GM21529 (cell line): ENCODE measurements around the gene MAP7D2.

ENCODE experiments used
- ATAC-seq: cut with Tn5 transposase; IDR thresholded peaks from one replicate; pipeline ENCODE4 v1.9.1; 2021; ENCODE audit not compliant: unreplicated experiment

Gene MAP7D2

GRCh38 chrX:20046223-20046622 lies 70.5 kb downstream of the MAP7D2 start:
- ATAC-seq, result no peak

DNA sequence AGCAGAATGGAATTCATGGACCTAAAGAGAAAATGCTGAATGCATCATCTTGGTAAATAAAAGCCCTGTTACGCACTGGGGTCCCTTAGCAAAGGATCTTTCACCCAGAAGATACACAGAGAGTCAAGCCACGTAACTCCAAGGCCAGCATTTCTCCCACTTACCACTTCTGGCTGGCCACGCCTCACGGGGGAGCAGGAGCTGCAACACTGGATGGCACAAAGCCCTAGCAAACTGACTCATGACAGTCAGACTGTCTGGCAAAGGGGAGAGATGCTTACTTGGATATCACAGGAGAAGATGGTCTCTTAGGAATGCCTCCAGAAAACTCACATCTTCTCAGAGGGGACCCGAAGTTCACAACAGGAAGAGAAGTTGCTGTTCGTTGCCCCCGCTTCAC lies 74.5 kb downstream of the MAP7D2 start:
- ATAC-seq, result no peak

GRCh38 chrX:20038966-20039365 lies 77.7 kb downstream of the MAP7D2 start:
- no peak for ATAC-seq

DNA sequence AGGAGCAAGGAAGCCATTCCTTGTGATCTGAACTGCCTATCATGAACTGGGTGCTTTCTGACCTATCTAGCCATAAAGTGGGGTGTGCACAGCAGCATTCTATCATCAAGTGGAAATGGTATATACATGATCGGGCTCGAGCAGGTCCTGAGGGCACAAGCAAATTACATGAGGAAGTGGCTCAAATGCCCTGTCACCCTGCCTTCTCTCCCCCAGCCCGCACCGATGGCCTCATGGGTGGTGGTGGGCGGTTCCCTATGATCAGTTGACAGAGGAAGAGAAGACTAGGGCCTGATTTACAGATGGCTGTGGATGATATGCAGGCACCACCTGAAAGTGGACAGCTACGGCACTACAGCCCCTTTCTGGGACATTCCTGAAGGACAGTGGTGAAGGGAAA lies 79.5 kb downstream of the MAP7D2 start:
- ATAC-seq, result no peak

- no peak for ATAC-seq
Measured at GRCh38 chrX:20032201-20032600, 84.5 kb downstream of the MAP7D2 start.

DNA sequence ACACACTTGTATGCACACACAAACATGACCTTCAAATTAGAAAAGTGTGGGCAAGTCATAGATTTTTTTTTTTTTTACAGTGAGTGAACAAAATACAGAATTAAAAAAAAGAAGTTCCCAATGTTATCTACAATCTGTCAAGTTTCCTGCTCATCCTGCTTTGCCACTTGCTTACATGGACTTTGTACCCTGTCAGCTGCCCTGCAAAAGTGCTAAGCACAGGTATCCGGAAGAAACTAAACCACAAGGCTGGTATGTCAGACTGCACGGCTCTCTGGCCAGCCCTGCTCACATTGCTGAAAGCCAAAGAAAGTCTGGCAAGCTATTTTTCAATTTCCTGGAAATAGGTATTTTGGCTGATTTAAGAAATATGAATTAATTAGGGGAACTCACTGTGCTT lies 87.0 kb downstream of the MAP7D2 start:
- ATAC-seq, result no peak

DNA sequence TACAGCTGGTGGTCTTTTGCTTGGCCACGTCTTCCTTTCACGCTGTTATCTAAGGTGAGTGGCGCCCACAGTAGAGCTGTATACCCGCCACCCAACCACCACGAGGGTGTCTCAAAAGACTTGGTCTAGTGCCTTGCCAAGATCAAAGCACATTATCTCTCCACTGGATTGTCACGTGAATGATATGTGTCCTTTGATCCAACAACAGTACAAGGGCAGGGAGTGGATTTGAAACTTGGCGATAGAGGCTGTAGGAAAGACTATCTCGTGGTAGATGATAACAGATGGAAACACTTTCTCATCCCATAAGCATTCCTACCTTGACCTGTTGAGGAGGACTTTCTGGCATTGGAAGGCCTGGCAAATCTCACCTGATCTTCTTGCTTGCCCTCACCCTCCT lies 88.1 kb downstream of the MAP7D2 start:
- ATAC-seq, result no peak

- ATAC-seq, result no peak
Measured at GRCh38 chrX:20026278-20026677, 90.4 kb downstream of the MAP7D2 start.

GRCh38 chrX:20019672-20020365 lies 96.9 kb downstream of the MAP7D2 start:
- no peak for ATAC-seq

DNA sequence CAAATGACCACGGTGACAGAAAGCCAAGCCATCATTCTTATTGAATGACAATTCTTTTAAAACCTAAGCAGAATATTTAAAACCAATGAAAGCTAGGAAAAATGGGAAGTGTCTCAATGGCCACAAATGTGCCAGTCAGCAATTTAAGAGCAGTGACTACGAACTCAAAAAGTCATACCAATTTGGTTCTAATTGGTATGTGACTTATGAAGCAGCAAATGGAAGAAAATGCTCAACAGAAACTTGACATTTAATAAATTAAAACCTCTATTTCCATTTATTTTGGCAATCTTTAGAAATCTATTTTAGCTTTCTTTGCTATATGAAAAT lies 100.1 kb downstream of the MAP7D2 start:
- ATAC-seq, result no peak

GRCh38 chrX:20015945-20016615 lies 100.6 kb downstream of the MAP7D2 start:
- ATAC-seq, result no peak

GRCh38 chrX:20015422-20015821 lies 101.3 kb downstream of the MAP7D2 start:
- ATAC-seq, result no peak

DNA sequence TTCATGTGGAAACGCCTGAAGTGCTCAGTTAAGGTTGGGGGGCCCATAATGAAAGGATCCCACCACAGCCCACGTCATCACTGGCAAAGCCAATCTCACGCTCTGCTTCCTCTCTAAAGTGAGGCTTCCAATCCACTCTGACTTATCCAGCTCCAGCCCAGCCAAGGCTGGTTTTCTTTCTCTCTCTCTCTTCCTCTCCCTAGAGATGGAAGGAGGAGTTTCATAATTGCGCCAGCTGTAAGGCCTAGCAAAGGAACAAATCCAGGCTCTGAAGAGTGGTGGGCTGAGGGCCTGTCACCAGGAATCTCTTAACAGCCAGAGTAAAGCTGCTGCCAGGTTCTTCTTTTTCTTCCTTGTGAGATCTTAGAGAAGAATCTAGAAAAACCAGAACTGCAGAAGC lies 105.1 kb downstream of the MAP7D2 start:
- no peak for ATAC-seq

DNA sequence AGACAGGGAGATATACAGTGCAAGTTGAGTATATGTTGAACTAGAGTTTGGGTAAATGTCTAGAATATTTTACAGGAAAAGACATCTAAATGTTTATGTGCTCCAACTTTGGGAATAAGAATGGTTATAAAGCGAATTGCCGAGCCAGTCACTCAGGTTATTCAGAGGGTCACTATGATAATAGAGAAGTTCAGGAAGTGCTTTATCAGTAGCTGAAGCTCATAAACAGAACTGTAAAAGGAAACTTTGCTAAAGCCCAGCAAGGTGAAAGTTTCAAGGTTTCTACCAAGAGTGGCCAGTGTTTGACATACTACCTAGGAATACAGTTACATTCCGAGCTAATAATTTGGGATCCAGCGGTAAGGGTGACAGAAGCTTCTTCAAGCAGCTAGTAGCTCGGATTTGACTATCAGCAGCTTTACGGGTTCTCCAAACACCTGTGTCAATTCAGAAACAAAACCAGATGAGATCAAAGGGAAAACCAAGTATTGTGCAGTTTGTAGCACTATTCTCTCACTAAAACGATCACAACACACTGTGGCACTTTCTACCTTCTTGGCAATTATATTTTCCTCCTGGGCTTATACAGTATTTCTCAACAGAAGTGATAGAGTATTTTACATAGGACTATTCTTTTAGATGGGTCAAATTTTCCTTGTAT lies 108.6 kb downstream of the MAP7D2 start:
- no peak for ATAC-seq

DNA sequence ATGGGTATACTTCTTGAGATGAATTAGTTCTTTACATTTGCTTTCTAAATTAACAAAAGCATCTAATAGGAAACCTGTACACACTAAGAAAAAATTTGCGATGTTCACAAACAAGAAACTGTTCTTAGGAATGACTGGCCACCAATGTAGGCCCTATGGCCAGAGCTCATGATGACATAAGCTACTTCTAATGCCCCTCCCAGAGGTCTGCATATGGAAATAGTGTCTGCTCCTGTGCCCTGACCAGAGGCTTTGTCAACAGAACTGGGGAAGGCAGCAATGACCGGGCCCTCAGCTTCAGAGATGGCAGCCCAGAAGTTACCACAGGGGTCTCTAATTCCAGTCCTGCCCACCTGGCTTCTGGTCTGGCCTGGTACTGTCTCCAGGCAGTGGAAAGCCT lies 110.8 kb downstream of the MAP7D2 start:
- ATAC-seq, result no peak

DNA sequence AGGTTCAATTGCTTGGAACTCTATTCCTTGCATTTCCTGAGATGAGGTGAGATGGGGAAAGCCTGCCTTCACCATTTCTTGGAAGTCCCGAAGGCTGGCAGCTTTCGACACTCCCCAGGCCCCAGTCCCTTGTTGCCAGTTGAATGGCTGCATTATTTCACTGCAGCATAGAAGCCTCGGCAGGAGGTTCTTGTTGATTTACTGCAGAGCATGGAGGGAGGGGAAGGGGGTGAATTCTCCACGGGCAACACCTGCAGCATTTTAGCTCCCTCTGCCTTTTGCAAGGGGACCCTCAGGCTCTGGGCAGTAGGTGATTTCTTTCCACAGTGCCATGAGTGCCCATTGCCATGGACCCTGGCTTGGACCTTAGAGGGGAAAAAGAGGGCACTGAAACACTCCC lies 115.1 kb downstream of the MAP7D2 start:
- ATAC-seq, result no peak

GRCh38 chrX:19991350-19991718 lies 125.4 kb downstream of the MAP7D2 start:
- no peak for ATAC-seq

DNA sequence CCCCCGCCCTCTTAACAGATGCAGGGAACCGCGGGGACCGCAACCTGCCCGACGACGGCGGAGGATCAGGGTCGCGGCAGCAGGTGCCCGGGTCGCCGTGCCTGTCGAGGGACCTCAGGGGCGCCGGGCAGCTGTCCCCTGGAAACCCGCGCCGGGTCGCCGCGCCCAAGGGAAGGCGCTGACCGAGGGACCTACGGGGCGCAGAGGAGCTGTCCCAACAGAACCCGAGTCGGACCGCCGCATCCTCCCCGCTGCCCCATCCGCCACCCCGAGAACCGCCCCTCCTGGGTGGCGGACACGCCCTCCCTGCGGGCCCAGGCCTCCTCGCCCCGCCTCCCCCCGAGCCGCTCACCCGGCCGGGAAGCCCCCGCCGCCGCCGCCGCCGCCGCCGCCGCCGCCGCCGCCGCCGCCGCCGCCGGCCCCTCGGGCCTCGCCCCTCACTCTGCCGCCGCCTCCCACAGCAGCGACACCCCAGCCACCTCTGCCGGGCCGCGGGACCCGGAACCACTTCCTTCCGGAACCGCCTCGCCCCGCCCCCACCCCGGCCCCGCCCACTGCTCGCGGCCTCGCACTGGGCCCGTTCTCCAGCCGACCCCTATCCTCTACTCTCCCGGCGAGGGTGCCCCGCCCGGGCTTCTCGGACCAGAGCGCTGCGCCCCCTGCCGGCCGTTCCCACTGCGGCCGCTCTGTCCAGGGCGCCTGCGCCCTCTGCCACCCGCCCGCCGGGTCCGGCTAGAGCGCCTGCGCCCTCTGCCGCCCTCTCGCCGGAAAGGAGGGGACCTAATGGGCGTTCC lies 126.0 kb downstream of the MAP7D2 start, which contains the start of gene BCLAF3:
BCLAF3 (minus strand) TSS at position 506 of the 794 bp plus-strand sequence. CDS start 20,797 bp downstream, outside the sequence.
- peak; percentile 91 for ATAC-seq

- ATAC-seq, result peak; percentile 28
Measured at GRCh38 chrX:19990151-19990555, 126.6 kb downstream of the MAP7D2 start.

- ATAC-seq, result no peak
Measured at GRCh38 chrX:19987856-19988255, 128.9 kb downstream of the MAP7D2 start.

DNA sequence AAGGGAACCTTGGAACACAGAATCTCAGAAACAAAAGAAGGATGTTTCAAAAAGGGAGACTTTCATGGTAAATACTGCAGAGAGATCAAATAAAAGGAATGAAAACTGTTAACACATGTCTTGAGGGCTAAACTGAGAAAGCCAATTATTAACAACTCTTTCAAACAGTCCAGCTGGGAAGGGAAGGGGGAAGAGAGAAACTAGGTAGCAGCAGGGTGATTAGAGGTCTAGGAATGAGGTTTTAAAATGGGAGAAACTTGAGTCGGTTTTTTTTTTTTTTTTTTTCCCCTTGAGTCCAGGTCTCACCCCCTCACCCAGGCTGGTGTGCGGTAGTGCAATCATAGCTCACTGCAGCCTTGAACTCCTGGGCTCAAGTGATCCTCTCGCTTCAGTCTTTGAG lies 130.2 kb downstream of the MAP7D2 start:
- no peak for ATAC-seq

DNA sequence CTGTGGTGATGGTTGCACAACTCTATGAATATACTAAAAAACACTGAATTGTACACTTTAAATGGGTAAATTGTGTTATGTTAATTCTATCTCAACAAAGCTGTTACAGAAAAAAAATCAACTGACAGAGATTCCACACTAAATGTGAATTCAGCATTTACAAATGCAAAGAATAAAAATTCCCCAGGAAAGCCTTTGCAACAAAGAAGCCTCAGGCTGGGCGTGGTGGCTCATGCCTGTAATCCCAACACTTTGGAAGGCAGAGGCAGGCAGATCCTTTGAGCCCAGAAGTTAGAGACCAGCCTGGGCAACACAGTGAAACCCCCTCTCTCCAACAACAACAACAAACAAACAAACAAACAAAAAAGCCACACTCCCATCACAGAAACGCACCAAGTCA lies 134.8 kb downstream of the MAP7D2 start:
- ATAC-seq, result no peak
